Measurements from ENCODE around the gene VOPP1. TPM values are rescaled to one million over a fixed set of nuclear protein-coding genes. Genes with fewer than 3 reads are reported as not detected.

Gene VOPP1
- total and polyA plus RNA-seq, 12 donors = 9.3 to 42.9 (median 22.8) TPM

DNA sequence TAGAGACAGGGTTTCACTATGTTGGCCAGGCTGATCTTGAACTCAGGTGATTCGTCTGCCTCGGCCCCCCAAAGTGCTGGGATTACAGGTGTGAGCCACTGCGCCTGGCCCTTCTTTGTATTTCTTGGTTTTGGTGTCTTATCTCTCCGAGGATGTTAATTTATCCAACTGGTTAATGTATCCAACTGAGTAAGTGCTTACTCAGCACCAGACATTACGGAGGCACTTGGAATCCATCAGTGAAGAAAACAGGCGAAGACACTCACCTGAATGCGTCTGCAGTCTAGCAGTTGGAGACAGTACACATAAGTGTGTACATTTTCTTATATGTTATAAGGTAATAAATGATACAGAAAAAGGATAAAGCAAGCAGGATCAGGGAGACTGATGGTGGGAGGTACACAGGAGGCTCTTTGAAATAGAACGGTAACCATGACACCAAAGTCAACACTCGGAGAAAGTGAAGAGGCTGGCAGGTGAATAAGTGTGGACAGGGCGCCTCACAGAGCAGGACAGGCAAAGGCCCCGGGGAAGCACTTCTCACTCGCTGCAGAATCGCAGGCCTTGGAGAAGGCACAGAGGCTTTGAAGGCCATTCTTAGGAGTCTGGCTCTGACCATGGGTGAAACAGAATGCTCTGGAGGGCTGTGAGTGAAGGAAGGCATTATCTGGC lies 134.1 kb downstream of the VOPP1 start:
- Histone ChIP-seq H3K27me3 (no peaks in the 10 kb centered on the region), H3K27ac (no peak overlapping the region), H3K36me3 (no peaks in the 10 kb centered on the region), H3K4me1 (peaks cover 0 to 35% (median 16%) of the 10 kb centered on the region in 9 donors), H3K4me3 (no peak overlapping the region), H3K9me3 (no peaks in the 10 kb centered on the region)
- TF ChIP-seq, protein P1, sequence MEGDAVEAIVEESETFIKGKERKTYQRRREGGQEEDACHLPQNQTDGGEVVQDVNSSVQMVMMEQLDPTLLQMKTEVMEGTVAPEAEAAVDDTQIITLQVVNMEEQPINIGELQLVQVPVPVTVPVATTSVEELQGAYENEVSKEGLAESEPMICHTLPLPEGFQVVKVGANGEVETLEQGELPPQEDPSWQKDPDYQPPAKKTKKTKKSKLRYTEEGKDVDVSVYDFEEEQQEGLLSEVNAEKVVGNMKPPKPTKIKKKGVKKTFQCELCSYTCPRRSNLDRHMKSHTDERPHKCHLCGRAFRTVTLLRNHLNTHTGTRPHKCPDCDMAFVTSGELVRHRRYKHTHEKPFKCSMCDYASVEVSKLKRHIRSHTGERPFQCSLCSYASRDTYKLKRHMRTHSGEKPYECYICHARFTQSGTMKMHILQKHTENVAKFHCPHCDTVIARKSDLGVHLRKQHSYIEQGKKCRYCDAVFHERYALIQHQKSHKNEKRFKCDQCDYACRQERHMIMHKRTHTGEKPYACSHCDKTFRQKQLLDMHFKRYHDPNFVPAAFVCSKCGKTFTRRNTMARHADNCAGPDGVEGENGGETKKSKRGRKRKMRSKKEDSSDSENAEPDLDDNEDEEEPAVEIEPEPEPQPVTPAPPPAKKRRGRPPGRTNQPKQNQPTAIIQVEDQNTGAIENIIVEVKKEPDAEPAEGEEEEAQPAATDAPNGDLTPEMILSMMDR (IDR thresholded peaks at IDR 0.05) = no peak
- DNase-seq (no peak), ATAC-seq (no peak)
- intact Hi-C loops (cut with DNase I) = loop anchor here in 4 of 10 donors (5.0 to 10.0 kb wide), 4 partner anchors 67 to 159 kb away; no protein-coding TSS in a partner anchor
- WGBS, 2 donors = 82 to 88% methylated on average over 13 of the region's 13 CpGs

GRCh38 chr7:55437375-55437774 lies 134.9 kb downstream of the VOPP1 start:
- Histone ChIP-seq H3K4me1 (peaks cover 0 to 35% (median 16%) of the 10 kb centered on the region in 9 donors), H3K4me3 (no peak overlapping the region), H3K36me3 (no peaks in the 10 kb centered on the region), H3K27me3 (no peaks in the 10 kb centered on the region), H3K27ac (no peak overlapping the region), H3K9me3 (no peaks in the 10 kb centered on the region)
- no peak for ATAC-seq
- WGBS, 2 donors = 81 to 83% methylated on average over 1 of the region's 1 CpG
- TF ChIP-seq, protein P1 (IDR thresholded peaks at IDR 0.05) = no peak
- intact Hi-C loops (cut with DNase I) = loop anchor here in 4 of 10 donors (5.0 to 10.0 kb wide), 4 partner anchors 67 to 160 kb away; no protein-coding TSS in a partner anchor
- DNase-seq = no peak

DNA sequence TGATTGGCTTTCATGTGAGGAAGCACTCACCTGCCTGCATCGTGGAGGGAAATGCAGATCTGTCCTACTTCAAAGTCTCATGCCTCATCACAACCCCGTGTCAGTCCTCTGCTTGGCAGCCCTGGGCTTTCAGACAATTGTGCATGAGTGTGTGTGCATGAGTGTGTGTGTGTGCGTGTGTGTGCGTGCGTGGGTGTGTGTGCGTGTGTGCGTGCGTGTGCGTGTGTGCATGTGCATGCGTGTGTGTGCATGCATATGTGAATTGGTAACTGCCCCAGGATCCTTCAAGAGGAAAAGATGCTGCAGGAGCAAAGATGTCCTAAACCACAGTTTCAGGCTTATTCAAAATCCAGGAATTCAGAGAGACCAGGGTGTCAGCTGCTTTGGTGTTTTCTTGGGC lies 135.8 kb downstream of the VOPP1 start:
- WGBS, 2 donors = 84 to 89% methylated on average over 10 of the region's 10 CpGs
- no peaks in the 10 kb centered on the region for H3K27me3 ChIP-seq
- DNase-seq (no peak), ATAC-seq (no peak)
- TF ChIP-seq, protein P1 (IDR thresholded peaks at IDR 0.05) = no peak
- no peaks in the 10 kb centered on the region for H3K9me3 ChIP-seq
- no peak overlapping the region for H3K27ac ChIP-seq
- H3K36me3 ChIP-seq = peaks cover 0 to 7% (median 0%) of the 10 kb centered on the region in 9 donors
- no peak overlapping the region for H3K4me3 ChIP-seq
- intact Hi-C loops (cut with DNase I) = loop anchor here in 4 of 10 donors (5.0 to 10.0 kb wide), 4 partner anchors 68 to 161 kb away; no protein-coding TSS in a partner anchor
- peaks cover 0 to 29% (median 16%) of the 10 kb centered on the region in 9 donors for H3K4me1 ChIP-seq

DNA sequence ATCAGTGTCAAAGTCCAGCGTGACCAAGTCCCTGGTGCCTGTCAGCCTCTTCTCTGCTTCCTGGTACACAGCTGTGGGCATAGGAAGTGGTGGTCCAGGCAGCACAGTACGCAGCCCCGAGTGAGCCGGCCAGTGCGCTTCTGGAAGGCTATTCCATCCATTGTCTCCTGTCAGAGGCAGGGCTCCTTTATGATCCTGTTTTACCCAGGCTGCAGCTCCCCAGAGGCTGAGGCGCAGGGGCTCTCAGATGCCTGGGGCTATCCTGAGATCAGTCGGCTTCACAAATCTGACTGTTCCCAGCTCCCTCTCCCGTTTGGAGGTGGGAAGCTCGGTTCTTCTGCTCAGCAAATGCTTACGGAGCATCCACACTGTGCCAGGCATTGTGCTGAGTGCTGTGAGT lies 136.8 kb downstream of the VOPP1 start:
- intact Hi-C loops (cut with DNase I) = loop anchor here in 4 of 10 donors (5.0 to 10.0 kb wide), 4 partner anchors 69 to 162 kb away; no protein-coding TSS in a partner anchor
- no peaks in the 10 kb centered on the region for H3K9me3 ChIP-seq
- H3K27ac ChIP-seq = no peak overlapping the region
- WGBS, 2 donors = 76 to 82% methylated on average over 10 of the region's 10 CpGs
- ATAC-seq = no peak
- TF ChIP-seq, protein P1 (IDR thresholded peaks at IDR 0.05) = no peak
- H3K4me1 ChIP-seq = peaks cover 0 to 23% (median 14%) of the 10 kb centered on the region in 9 donors
- no peak for DNase-seq
- no peak overlapping the region for H3K4me3 ChIP-seq
- no peaks in the 10 kb centered on the region for H3K27me3 ChIP-seq
- peaks cover 0 to 10% (median 0%) of the 10 kb centered on the region in 9 donors for H3K36me3 ChIP-seq
